Vagina (tissue), 2 donors: ENCODE results near the gene LPXN.

ENCODE experiments used
- CTCF ChIP-seq, 3 experiments: fragments of 450-650 bp in 2 of 3; fragments of 200-600 bp in 1 of 3; sonication (generic) in 1 of 3; IDR thresholded peaks; one replicate each; pipeline ENCODE4 v1.5.1; 2017 to 2019; ENCODE audit warnings: antibody characterized with exemption in 3 of 3, mild to moderate bottlenecking in 2 of 3, moderate library complexity in 2 of 3
- POLR2AphosphoS5 ChIP-seq, 2 donors: sonication (generic); formaldehyde crosslinking; IDR thresholded peaks; one replicate each; pipeline ENCODE4 v1.9.0; 2017; ENCODE audit warnings: antibody characterized with exemption in 2 of 2, mild to moderate bottlenecking in 2 of 2, low read depth in 1 of 2; ENCODE audit not compliant: insufficient read depth in 1 of 2

DNA sequence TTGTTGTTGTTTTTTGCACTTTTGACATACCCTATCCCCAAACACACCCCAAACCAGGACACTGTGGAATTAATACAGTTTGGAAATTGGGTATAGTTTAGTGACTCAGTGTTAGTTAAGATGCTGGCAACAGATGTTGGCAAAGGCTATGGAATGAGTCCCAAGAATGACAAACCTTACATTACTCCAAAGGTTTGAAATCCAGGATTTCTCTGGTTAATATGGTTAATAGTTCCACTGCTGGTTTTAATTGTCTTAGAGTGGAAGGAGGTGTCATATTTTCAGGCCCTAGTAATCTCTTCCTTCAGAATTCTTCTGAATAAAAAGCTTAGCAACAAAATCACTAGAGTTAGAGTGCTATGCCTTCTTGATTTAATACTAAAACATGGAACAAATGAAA, 775 bp downstream of the LPXN start:
- TF ChIP-seq CTCF (IDR thresholded peaks at IDR 0.05), result no peak
- no peak for TF ChIP-seq POLR2AphosphoS5 (IDR thresholded peaks at IDR 0.05; ENCODE audit: insufficient read depth in 1 of 2, low read depth in 1 of 2)
